Effector CD8-positive, alpha-beta T cell (primary cell): ENCODE data around the gene ZFAND3.

Experiments
- DNase-seq: peaks from one replicate; lab custom pipeline; 2025; lab: John Stamatoyannopoulos, UW

The ZFAND3 gene

DNA sequence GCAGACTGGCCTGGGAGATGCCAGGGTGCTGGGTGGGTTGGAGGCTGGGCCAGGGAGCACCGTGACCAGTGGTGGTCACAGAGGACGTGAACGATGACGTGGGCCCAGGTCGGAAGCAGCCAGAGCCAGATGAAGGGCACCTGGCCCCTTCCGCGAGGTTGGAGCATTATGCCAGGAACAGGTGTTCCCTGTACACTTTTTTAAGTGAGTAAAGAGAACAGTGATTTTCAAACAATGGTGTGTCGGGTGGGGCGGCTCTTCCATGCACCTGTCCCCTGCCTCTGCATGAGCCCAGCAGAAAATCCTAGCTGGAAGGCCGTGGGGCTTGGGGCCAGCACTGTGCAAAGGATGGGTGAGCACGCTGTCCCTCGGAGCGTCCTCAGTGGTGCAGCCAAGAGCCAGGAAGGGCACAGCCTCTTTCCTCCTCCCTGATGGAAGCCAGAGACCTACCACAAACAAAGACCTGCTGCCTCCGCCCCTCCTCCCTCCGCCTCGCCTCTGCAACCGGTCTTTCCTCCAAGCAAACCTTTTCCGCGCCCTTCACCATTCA is 350.5 kb downstream of the ZFAND3 start:
- no peak for DNase-seq

DNA sequence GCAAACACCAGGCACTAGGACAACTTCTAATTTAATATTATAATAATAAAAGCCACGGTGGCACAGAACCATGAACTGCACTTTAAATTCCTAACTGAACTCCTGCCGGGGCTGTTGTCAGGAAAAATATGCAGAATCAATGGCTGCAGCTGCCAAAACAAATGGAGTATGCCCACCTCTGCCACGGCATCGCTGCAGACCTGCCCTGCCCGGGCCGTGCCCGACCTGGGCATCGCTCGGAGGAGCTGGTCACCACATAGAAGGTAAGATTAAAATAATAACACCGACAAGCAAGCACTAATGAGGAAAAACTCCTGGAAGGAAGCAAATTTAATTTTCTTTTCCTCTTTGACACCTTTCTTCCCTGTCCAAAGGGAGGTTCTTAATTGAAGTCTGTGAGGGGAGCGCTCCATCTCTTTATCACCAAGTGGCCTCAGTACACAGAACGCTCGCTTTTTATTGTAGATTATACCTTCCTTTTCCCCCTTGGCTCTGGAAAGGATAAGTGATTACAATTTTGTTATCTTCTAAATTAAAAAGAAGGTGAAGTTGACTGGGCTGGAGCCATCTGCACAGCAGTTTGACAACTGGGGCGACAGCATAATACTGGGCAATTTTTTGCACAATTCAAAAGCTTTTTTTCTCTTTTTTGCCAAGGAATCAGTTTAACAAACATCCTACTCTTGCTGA is 351.3 kb downstream of the ZFAND3 start:
- DNase-seq, result no peak

DNA sequence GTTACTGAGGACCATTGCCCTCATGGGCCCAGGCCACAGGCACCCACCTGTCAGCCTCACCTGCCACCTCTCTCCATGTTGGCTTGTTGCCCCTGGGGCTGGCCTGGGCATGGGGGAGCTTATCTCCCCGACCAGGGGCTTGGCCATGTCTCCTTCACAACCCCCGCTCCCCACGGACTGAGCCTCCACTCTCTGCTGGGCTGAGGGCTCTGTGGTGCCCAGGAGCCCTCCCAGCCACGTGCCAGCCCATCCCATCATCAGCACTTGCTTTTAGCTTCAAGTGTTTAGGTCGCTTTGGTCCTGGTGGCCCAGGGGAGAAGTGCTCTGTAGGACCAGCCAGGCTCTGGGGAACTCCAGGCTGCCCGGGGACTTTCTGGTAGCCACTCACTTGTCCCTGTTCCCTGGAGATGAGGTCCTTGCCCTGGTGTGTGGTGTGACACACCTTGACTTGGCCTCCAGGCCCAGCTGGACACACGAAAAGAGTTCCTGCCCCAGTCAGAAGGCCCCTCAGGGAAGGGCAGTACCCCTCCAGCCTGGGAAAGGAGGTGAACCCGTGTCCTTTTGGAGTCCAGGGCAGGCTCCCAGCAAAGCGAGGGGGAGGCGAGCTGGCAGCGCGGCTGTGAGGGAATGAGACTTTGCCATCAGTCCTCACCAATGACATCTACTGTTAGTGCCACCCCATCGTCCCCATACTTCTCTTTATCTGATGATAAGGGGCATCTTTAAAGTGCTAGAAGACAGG is 352.6 kb downstream of the ZFAND3 start:
- no peak for DNase-seq

DNA sequence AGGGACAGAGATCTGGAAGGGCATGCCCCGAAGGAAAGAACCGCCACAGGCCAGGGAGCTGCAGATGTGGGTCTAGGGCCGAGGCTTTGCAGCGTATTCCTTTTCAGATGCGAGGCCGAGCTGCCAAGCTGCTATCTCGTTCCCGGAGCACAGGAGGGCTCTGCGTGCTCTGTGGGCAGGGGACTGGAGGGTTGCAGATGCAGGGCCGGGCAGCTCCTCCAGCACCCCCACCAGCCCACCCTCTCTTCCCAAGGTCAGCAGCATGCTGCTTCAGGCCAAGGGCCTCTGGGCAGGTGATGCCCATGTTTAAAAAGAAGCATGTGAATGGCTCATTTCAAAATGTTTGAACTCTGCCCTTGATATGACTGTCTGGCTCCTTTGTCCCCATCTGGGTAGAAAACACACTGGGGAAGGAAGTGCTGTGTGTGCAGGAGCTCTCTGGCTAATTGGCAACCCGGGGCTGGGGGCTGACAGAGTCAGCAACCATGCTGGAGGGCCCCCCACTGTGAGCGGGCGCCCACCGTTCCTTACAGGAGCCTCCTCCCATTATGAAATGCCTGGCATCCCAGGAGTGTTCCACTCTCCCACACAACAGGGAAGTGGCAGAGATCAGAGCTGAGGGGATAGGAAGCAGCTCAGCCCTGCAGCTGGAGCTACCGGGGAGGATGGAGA is 353.3 kb downstream of the ZFAND3 start:
- no peak for DNase-seq

DNA sequence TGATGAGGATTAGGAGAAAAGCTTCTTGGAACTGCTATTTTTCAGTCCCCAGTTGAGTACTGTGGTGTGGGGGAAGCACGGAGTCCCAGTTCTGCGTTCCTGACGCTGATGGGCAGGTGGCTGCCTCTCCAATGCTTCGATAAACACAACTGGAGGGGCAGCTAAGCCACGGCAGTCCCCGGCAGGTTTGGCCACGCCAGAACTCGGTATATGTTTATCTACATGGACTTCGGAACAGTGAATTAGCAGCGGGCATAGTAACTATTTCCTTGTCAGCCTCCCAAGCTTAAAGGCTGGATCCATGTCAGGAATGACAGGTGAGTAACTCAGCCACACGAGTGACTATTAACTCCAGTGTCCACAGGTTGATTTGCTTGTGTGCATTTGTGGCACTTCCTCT is 354.4 kb downstream of the ZFAND3 start:
- no peak for DNase-seq

DNA sequence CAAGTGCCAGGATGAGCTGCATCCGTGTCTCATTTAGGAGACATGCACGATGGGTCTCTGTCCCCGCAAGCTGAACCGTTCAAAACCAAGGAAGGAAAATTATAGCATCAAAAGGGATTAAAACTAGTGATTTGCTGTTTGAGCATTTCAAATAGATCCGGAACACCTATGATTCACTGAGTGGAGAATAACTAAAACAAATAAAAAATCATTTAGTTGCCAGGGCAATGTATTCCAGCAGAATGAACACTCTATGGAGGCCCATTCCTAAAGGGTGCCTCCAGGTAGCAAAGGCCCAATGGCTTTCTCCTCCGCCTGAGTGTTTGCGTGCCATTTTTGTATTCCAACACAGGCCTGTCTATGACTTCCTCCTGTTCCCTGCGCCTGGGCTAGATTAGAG is 354.8 kb downstream of the ZFAND3 start:
- no peak for DNase-seq

DNA sequence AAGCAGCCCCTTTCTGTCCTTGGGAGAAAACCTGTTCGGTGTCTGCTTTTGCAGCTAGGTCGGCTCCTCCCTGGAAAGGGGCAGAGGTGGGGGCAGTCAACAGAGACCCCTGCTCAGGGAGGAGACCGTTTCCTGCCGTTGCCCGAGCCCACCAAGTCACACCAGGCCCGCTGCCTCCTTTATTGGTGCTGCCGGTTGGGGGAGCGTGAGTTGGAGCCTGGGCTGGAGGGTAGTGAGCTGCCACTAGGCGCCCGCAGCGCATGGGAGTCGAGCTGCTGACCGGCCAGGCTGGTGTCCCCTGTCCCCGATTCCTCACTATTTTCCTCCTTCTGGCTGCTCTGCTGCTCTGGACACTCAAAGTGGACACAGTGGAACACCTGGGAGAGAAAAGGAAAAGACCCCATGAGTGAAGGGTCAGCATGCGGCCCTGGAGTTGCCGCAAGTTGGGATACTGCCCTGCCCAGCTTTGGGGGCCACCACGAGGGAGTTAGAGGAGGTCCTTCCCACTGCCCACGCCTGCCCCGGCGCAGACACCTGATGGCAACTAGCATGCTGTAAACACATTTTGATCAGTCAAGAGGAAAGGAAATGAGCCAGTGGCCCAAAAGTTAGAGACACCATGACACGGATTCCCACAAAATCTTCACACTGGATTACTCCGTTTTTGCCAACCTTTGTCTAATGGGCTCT is 355.4 kb downstream of the ZFAND3 start:
- DNase-seq, result no peak

DNA sequence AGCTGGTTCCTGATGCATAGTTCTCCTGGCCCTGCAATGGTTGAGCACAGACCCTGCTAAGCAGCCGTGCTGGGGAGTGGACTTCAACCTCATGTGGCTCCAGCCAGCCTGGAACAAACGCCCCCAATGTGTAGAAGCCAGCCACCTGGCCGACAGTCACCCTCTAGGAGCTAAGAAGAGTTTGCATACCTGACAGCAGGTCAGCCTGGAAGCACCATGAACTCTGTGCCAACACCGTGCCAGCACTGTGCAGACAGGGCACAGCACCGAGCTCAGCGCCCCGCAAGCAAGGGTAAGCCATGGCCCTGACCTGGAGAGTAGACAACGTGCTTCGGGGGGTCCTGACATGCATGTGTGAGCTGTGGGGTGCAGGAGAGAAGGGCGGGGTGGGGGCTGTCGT is 356.3 kb downstream of the ZFAND3 start:
- no peak for DNase-seq

DNA sequence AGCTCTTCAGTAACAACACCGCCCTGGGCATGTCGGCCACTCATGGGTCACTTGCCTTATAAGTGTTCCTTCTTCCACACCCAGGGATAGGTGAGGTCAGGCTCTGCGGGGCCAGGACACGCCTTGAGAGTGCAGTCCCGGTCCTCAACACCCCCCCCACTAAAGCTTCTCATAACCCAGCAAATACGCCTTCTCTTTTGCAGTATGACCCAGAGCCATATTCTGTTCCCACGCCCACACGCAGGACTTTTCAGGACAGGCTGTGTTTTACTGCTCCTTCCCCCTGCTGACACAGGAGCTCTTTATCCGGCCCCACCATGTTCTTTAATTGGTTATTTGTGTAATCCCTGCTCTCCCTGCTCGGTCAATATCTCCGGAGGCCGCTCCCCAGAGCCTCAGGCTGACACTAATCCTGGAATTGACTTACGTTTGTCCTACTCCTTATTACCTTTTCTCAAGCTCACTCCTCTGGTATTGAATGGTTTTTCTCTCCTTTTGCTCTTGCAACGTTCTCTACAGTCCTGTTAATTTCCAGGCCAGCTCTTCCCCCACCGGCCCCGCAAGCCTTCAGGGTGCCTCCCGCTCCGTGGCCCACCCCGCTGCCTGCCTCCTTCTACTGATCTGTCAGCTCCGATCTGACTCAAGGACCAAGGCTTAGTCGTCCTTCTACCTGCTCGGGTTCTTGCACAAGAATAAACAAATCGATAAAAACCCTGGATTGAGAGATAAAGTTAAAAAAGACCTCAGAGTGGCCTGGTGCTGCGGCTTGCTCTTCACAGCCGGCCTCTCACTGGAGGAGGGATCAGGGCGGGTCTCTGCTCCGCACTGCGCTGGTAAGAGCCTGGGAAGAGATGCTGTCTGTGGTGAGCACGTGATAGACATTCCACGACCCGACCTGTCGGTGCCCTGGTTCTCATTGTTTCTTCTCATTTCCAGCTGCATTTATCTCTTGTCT is 357.5 kb downstream of the ZFAND3 start:
- DNase-seq, result no peak

DNA sequence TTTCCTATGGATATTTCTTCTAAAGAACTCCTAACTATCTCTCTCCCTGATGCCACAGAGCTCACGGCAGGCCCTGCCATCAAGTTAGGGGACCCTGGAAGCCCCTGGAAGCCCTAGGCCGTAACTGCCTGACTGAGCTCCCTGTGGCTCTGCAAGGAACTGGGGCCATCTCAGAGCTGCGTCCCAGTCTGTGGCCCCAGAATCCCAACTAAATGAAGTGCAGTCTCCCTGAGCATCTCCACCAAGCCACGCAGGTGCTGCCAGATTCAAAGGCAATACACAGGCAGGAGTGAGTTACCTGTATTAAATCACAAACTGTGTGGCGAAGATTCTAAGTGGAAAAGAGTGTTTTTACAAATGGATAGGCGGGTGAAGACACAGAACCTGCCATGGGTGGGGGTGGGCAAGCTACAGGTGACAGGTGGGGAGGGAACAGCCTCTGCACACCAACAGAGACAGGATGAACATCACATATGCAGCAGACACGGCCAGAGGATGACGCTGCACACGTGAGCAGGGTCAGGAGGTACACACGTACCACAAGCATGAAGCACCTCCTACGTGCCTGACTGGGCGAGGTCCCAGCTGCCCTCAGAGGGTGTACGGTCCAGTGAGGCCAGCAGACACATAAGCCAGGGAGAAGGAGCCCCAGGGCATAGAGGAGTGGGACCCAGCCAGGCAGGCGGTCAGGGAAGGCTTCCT is 358.5 kb downstream of the ZFAND3 start:
- no peak for DNase-seq

DNA sequence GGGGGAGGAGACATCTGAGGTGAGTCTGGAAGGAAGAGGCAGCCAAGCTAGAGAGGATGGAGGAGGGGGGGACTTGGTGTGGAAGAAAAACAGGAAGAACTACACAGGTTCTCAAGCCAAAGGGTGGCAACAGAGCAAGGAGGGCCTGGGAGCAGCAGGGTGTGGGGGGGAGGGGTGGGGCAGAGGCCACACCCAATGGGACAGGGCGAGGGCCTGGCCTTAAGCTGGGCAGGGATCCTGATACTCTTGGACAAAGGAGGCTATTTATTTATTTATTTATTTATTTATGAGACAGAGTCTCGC is 359.0 kb downstream of the ZFAND3 start:
- no peak for DNase-seq

DNA sequence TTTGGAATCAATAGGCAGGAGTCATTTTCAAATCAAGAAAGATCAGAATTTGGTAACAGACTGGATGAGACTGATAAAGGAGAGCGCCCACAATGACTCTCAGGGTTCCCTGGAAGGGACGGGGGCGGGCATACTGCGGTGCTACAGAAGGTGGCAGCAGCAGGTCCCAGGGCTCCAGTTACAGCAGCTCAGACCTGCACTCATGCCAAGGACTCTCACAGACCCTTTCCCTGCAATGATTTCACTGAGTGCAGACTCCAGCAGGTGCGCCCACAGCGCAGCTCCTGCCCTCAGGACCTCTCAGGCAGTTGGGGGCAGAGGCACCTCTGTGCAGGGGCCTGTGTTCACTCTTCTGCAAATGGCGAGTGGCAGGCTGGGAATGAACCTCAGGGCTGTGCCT is 359.8 kb downstream of the ZFAND3 start:
- no peak for DNase-seq

DNA sequence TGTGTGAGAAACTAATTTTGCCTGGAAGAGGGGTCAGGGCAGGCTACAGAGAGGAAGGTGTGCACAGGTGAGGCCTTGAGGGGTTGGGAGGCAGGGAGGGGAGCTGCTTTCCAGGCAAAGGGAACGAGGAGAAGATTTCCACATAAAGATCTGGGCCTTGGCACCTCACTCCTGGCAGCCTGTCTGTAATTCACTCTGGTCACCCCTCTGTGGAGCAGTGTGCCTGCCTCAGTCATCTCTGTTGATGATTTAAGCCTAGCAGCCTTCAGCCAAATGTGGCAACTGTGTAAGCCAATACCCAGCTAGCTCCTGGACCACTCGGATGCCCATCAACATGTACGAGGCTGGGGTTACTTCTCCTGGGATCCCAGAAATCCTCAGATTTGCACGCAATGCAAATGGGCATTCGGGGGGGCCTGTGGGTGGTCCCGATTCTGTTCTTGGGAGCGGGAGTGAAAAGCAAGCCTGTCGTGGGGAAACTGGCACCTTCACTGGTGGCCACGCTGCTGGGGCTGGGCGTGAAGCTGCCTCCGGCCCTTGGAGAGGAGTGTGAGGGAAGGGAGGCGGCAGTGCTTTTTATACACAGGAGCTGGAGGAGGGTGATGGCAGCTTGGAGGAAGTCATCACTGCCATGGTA is 360.4 kb downstream of the ZFAND3 start:
- DNase-seq, result no peak

DNA sequence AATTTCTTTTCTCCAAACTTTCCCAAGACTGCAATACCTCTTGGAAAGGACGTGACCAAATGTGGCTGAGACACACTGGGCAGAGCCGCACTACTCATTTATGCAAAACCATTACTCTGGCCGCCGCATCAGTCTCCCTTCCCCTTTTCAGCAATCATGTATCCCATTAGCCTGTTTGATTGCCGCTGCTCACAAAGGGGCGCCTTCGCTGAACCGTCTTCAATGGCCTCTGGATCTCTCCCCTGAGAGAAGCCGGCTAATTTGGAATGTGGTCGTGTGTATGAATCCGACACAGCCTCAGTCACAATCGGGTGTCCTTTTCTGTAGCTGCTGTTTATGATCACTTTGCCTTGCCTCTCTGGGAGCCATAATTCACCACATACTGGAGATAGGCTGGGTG is 361.1 kb downstream of the ZFAND3 start:
- DNase-seq, result no peak

DNA sequence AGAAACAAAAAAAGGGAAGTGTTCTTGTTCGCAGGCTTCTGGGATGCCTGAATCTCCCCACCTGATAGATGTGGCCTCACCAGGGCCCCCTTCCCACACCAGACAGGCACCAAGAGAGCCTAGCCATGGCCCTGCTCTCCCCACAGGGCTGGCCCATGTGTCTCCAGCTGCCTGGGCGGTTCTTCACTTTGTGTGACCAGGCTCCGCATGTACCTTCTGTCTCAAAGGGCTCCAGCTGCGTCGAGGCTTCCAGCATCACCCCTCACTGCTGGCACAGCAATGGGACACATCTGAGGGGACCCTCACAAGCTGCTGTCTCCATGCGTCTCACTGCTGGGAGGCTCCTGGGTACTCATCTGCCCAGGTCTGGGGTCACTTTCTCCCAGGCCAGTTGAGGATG is 362.9 kb downstream of the ZFAND3 start:
- DNase-seq, result no peak

DNA sequence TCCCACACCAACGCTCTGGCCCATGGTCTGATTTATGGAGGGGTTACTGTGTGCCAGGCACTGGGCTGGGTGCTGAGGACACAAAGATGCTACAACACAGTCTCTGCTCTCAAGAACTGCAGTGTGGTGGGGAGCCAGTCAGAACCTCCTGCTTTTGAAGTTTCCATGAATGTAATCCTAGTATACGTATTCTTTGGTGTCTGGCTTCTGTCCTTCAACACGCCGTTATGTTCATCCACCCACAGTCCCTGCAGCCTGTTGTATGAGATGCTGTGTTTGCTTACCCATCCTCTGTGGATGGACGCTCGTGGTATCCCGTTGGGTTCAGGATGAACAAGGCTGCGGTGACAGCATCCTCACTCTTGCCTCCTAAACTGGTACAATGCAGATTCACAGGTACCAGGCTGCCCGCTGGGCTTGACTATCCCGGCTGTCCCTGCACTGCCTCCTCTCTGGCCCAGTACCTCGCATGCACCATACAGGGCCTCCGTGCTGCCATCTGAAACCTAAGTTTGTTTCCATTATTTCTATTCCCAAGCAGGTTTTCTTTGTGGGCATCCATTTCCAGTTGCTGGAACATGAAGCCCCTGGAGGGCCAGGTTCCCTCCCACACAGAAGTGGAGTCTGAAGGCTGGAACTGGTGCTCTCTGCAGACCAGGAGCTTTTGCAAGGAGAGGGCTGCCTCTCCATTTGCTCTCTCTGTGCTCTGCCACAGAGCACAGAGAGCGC is 364.5 kb downstream of the ZFAND3 start:
- no peak for DNase-seq

DNA sequence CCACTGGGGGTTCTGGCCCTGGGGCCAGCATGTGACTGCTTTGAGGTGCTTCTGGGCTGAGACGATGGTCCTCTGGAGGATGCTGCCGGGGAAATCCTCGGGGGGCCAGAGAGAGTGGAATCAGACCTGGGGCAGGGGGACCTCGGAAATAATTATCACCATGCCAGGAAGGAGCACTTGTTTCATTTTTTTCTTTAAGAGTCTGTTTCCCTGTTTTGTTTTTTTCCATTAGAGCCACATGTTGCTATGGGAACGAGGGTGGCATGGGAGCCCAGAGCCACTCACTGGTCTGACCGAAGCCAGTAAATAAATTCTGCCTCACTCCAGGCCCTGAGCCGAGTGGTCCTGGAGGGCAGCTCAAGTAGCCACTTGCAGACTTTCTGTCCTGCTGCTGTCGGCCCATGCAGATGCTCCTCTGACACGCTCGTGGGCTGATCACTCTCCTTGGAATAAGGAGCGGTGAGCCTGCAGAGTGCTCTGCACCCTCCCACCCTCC is 365.1 kb downstream of the ZFAND3 start:
- DNase-seq, result no peak

DNA sequence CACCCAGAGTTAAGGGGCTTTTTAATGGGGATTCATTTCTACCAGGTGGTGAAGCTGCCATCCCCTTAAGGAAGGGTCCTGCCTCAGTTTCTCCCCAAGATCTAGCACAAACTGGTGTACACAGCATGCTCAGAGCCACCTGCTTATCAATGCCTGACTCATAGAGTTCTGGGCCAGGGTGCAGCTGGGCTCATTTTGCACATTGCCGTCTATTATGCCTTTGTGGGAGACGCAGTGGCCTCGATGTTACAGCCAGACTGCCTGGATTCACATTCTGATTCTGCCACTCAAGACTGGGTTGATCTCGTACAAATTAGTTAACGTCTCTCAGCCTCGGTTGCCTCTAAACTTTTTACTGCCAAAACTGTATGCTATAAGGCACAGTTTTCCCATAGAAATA is 365.7 kb downstream of the ZFAND3 start:
- no peak for DNase-seq

DNA sequence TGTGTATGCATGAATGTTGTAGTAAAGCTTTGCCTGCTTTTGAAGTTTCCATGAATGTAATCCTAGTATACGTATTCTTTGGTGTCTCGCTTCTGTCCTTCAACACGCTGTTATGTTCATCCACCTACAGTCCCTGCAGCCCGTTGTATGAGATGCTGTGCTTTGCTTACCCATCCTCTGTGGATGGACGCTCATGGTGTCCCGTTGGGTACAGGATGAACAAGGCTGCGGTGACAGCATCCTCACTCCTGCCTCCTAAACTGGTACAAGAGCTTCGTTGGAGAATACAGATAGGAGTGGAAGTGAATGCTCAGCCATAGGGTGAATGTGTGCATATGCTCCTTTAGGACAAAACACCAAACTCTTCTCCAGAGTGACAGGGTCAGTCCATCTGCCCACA is 366.2 kb downstream of the ZFAND3 start:
- DNase-seq, result no peak
